NCI-H774 (cell line): Measurements from ENCODE around the gene IBTK.
"Not testable (repeated sequence)": the region's sequence is repeated elsewhere in the genome, so short reads cannot be mapped to it uniquely, and the experiment has no call there.

Source experiments
- DNase-seq: peaks from one replicate; lab custom pipeline; 2025; lab: John Stamatoyannopoulos, UW

The IBTK gene

GRCh38 chr6:82178077-82178758 lies 69.3 kb downstream of the IBTK start:
- peak; percentile 54 for DNase-seq

- no peak for DNase-seq
These were observed 70.9 kb downstream of the IBTK start for GRCh38 chr6:82176616-82177015.

- DNase-seq: no peak
These were observed 75.0 kb downstream of the IBTK start for GRCh38 chr6:82172594-82172993.

- DNase-seq: no peak
These were observed 78.2 kb downstream of the IBTK start for GRCh38 chr6:82169138-82169876.

DNA sequence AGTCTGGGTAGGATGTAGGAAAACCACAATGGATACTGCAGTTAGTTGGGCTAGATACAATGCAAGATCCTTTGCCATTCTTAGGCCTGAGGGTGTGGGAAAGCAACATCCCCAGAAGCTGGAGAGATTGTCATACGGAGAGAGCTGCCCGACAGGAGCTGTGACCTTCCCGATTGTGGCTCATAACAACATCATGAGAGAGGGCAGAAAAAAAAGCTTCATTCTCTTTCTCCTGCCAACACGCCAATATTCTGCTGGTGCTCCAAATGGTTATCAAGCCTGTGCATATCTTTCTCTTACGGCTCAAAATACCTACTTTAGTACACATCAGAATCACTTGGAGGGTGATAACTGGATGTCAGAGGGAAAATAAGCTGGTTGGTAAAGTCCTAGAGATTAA lies 81.1 kb downstream of the IBTK start:
- no peak for DNase-seq

DNA sequence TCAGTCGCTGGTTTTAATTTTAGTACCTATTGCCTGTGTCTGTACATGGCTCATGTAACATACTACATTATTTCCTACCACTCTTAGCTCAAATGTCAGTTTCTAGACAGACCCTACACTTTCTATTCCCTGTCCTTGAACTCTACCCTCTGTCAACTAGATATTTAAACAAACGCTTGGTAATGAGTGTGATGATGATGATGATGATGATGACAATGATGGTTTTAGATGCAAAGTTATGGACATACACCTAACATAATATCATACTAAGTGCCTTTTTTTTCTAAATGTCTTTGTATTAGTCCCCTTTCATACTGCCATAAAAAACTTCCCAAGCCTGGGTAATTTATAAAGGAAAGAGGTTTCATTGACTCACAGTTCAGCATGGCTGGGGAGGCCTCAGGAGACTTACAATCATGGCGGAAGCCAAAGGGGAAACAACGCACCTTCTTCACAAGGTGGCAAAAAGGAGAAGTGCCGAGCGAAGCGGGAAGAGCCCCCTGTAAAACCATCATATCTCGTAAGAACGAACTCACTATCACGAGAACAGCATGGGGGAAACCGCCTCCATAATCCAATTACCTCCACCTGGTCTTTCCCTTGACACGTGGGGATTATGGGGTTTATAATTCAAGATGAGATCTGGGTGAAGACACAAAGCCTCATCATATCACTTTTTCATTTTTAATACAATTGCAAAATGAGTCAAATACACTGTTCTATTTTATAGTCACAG lies 87.1 kb downstream of the IBTK start:
- no peak for DNase-seq

- not testable (repeated sequence) for DNase-seq
These were observed 94.8 kb downstream of the IBTK start for GRCh38 chr6:82152786-82153185.

- not testable (repeated sequence) for DNase-seq
These were observed 96.4 kb downstream of the IBTK start for GRCh38 chr6:82151147-82151546.

DNA sequence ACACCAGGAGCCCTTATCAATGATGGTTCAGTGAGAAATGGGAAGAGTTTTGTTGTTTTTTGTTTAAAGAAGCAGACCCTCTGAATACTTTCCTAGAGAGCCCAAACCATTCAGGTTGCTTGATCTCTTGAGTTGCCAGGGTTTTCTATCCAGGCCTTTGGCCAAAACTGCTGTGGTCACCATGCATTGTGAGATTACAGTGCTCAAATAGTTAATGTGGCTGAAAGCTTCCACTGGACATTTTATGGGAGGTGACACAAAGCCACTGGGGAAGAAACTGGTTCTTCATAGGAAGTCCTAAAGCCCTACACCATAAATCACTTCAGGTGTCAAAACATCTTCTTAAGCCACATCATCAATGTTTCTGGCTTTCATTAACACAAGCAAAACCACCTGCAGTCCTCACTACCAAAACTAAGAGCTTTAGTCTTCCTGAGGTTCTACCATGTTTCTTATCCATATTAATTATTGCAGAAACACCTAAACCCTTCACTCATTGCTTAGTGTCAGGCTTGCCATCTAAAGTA lies 101.6 kb downstream of the IBTK start:
- no peak for DNase-seq

DNA sequence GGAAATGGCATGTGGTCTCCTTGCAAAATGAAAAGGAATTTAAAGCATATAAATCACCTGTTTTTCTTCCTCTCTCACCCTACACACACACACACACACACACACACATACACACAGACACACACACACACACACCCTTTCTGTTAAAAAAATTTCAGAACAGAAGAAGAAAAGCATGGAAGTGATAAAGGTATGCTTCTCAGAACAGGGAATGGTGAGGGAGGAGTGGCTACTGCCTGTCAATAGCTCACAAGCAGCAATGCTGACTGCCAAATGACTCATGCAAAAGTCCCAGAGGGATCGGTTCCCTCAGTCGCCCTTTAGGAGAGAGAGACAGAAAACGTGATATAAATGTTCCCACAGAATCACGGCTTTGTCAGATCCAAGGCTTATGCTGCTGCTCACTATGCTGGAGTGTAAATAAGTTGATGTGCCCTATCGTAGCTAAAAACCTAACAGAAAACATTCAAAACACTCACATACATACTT lies 102.6 kb downstream of the IBTK start:
- DNase-seq: peak; percentile 29

DNA sequence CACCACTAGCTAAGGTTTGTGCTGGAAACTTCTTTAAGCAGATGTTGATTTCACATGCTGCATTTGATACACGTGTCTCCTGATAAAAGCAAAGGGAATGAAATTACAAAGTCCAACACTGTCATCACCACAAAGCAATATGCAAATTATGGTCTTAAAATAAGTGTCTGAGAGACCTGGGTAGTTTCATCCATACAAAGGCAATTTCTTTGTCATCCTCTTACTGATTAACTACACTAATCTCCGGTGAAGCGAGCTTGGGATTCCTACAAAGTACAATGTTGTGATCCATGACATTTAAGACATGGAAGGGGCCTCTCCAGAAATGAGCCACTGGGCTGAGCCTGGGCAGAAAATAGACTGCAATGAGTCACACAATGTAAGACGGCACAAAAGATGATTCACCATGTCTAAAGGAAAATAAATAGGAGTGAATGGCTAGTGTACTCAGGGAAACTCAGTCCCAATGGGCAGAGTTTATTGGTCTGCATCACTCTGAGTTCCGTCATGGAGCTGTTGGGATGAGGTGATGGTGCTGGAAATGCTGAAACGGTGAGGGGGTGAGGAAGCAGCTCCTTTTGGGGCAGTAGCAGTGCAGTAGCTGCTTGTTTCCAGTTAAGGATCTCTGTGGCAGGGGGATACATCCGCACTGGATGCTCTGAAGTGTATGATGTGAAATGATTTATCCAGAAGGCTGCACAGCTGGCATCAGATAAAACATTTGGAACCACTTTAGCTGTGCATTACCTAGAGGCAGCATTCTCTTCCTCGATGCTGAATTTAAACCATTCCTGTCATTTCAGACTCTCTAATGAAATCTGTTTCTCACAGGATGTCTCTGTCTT lies 103.3 kb downstream of the IBTK start:
- peak; percentile 24 for DNase-seq

GRCh38 chr6:82143041-82143481 lies 104.5 kb downstream of the IBTK start:
- DNase-seq: no peak

- no peak for DNase-seq
These were observed 105.0 kb downstream of the IBTK start for GRCh38 chr6:82142524-82142923.

DNA sequence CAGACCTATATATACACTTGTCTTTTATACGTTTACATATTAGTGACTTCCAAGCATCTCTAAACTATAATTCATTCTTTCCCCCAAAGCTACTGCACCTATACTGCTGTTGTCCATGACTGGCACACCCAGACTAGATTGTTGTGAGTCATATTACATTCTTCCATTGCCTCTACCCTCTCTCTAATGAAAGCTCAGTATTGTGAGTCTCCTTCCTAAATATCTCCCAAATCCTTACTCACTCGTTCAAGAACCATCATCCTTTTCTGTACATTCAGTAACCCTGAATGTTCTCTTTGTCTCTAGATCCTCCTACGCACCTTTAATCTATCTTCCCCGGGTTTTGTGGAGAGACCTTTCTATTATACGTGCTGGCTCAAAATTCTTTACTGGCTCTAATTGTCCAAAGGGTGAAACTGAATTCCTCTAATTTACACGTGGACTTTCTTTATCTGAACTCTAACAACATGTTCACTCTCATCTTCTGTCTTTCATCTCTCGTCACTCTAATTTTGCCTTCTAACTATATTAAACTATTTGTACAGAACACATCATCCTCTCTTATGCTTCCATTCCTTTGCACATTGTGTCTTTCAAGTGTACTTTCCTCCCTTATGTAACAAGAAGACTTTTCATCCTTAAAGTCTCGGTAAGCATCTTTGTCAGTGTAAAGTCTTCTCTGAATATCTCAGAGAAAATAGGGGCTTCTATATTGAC lies 109.3 kb downstream of the IBTK start:
- DNase-seq: no peak

DNA sequence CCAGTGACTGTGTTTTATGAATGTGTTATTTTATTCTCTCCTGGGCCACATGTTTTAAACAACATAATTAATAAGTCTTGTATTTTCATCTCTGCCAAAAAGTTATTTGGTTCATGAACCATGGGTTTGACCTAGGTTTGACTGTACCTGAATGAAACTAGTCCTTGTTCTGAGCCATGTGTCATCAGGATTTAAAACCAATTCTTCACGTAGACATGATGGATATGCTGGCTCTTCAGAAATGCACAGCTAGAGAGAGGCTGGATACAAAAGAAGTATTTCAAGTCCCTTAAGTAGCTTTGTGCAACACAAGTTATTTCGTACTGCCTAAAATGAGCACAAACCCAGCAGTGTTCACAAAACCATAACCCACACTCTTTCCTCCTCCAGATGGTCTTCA lies 116.1 kb downstream of the IBTK start:
- no peak for DNase-seq

GRCh38 chr6:82129797-82130196 lies 117.7 kb downstream of the IBTK start:
- peak; percentile 52 for DNase-seq

DNA sequence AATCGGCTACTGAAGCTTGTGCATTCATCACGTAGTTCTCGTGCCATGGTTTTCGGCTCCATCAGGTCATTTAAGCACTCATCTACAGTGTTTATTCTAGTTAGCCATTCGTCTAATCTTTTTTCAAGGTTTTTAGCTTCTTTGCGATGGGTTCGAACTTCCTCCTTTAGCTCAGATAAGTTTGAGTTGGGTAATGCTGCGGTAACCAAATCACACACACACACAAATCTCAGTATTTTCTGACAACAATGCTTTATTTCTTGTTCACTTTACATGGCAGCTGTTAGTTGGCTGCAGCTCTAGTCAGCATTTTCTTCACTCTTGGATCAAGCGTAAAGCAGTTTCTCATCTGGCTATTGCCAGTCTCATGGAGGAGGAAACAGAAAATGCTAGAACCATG lies 118.6 kb downstream of the IBTK start:
- not testable (repeated sequence) for DNase-seq

DNA sequence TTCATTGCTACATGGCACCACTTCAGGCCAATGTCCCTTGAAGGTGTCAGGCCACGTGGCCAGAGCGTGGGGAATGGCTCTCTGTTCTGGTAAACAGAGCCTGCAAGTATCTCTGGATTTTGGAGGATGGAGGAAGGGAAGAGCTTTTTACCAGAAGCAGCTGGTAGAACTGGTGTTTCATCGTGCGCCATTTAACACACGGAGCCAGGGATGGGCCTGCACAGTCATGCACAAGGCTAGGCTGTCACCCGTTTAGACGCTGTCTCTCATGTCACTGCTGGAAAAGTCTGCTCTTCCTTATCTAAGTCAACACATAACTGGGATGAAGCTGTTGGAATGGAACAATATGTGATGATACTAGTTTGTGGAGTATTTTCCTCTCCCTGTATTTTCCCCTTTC lies 123.9 kb downstream of the IBTK start:
- DNase-seq: no peak
